ENCODE results near the gene MTX3.

MTX3 gene

GRCh38 chr5:79990598-79991507 is at the start of gene MTX3:
TSS of gene MTX3 (minus strand) at chr5:79991262. CDS start at chr5:79991238, 24 bp downstream.
- TF ChIP-seq CTCF (IDR thresholded peaks at IDR 0.05) (no peak), ZFX (IDR thresholded peaks at IDR 0.05; ENCODE audit: borderline replicate concordance) (no peak)
- peak within 1 kb of the TSS; percentile 62 for H3K27ac ChIP-seq

- TF ChIP-seq CTCF (IDR thresholded peaks at IDR 0.05) (no peak), ZFX (IDR thresholded peaks at IDR 0.05; ENCODE audit: borderline replicate concordance) (no peak)
- no peak overlapping the region for H3K27ac ChIP-seq
Observed at GRCh38 chr5:80039650-80040049, 48.6 kb upstream of the MTX3 start.

- H3K27ac ChIP-seq, result no peak overlapping the region
- TF ChIP-seq CTCF (IDR thresholded peaks at IDR 0.05), result no peak
- no peak for TF ChIP-seq ZFX (IDR thresholded peaks at IDR 0.05; ENCODE audit: borderline replicate concordance)
Observed at GRCh38 chr5:80037366-80037765, 46.3 kb upstream of the MTX3 start.

- no peak overlapping the region for H3K27ac ChIP-seq
- TF ChIP-seq ZFX (IDR thresholded peaks at IDR 0.05; ENCODE audit: borderline replicate concordance), result no peak
Observed at GRCh38 chr5:80036615-80037014, 45.6 kb upstream of the MTX3 start.

GRCh38 chr5:80035839-80036238 is 44.8 kb upstream of the MTX3 start:
- no peak overlapping the region for H3K27ac ChIP-seq
- TF ChIP-seq ZFX (IDR thresholded peaks at IDR 0.05; ENCODE audit: borderline replicate concordance), result no peak
- no peak for TF ChIP-seq CTCF (IDR thresholded peaks at IDR 0.05)

GRCh38 chr5:80034962-80035821 is 44.1 kb upstream of the MTX3 start, which contains the start of gene THBS4:
TSS of gene THBS4 (plus strand) at chr5:80035348. CDS start at chr5:80035538, 190 bp downstream.
- no peak within 1 kb of the TSS for H3K27ac ChIP-seq
- TF ChIP-seq CTCF (IDR thresholded peaks at IDR 0.05), result no peak
- no peak for TF ChIP-seq ZFX (IDR thresholded peaks at IDR 0.05; ENCODE audit: borderline replicate concordance)

- TF ChIP-seq CTCF (IDR thresholded peaks at IDR 0.05), result no peak
- no peak for TF ChIP-seq ZFX (IDR thresholded peaks at IDR 0.05; ENCODE audit: borderline replicate concordance)
- no peak overlapping the region for H3K27ac ChIP-seq
Observed at GRCh38 chr5:80034559-80034958, 43.5 kb upstream of the MTX3 start.
